ENCODE results near the gene HELZ. TPM values are rescaled to one million over a fixed set of nuclear protein-coding genes. Genes with fewer than 3 reads are reported as not detected.

The HELZ gene
- total and polyA plus RNA-seq, 2 donors (not counting 3 experiments of a cell fraction or from before 2014, with no cell fraction given): 8.0 to 47.3 TPM

- Histone ChIP-seq H3K4me1 (ENCODE audit: control insufficient read depth, extremely low read depth, insufficient read depth, low read length) (no peaks in the 10 kb centered on the region), H3K9me3 (replicated peaks; ENCODE audit: control insufficient read depth, insufficient read depth, low read length) (peaks cover 2% of the 10 kb centered on the region), H3K4me3 (replicated peaks in 1 of 3; ENCODE audit: insufficient read depth in 1 of 3, low read depth in 1 of 3, low read length in 3 of 3) (no peak overlapping the region), H2AFZ (ENCODE audit: low read depth, low read length) (no peak overlapping the region), H3K9me1 (replicated peaks; ENCODE audit: control insufficient read depth, extremely low read depth, insufficient read depth, low read length) (no peaks in the 10 kb centered on the region), H3K27ac (ENCODE audit: insufficient read depth, low read depth, low read length) (no peak overlapping the region), H3K9ac (replicated peaks; ENCODE audit: extremely low read depth, insufficient read depth, low read length) (no peak overlapping the region), H3K27me3 (ENCODE audit: control insufficient read depth in 2 of 2, insufficient read depth in 2 of 2, low read length in 2 of 2) (no peaks in the 10 kb centered on the region), H3K36me3 (ENCODE audit: control insufficient read depth in 2 of 2, extremely low read depth in 1 of 2, insufficient read depth in 2 of 2, low read length in 2 of 2) (no peaks in the 10 kb centered on the region), H3K79me2 (ENCODE audit: control insufficient read depth, insufficient read depth, low read length) (no peaks in the 10 kb centered on the region), H4K20me1 (replicated peaks; ENCODE audit: control insufficient read depth, extremely low read depth, insufficient read depth, low read length) (no peaks in the 10 kb centered on the region), H3K4me2 (ENCODE audit: insufficient read depth, low read length) (no peak overlapping the region)
- FAIRE-seq: no peak
- no peak for TF ChIP-seq MYC (IDR thresholded peaks at IDR 0.05; ENCODE audit: low read depth, low read length)
- dilution Hi-C loops (cut with MboI; ENCODE audit: extremely low pct_ligation_motif_present, low sequenced_read_pairs): no loop called here
- POLR2A ChIA-PET: no interaction called here
- intact Hi-C loops (cut with micrococcal nuclease): no loop called here
- no TSS peak for BruUV-seq (replicated peaks)
- no peak for DNase-seq (ENCODE audit: low read depth, low spot score)
- CTCF ChIA-PET: no interaction called here
These were observed 193.2 kb downstream of the HELZ start for GRCh38 chr17:67051837-67052236.

GRCh38 chr17:67051155-67051538 lies 193.8 kb downstream of the HELZ start:
- Histone ChIP-seq H4K20me1 (replicated peaks; ENCODE audit: control insufficient read depth, extremely low read depth, insufficient read depth, low read length) (no peaks in the 10 kb centered on the region), H3K9ac (replicated peaks; ENCODE audit: extremely low read depth, insufficient read depth, low read length) (no peak overlapping the region), H3K27me3 (ENCODE audit: control insufficient read depth in 2 of 2, insufficient read depth in 2 of 2, low read length in 2 of 2) (no peaks in the 10 kb centered on the region), H3K9me1 (replicated peaks; ENCODE audit: control insufficient read depth, extremely low read depth, insufficient read depth, low read length) (no peaks in the 10 kb centered on the region), H3K4me2 (ENCODE audit: insufficient read depth, low read length) (no peak overlapping the region), H3K4me3 (replicated peaks in 1 of 3; ENCODE audit: insufficient read depth in 1 of 3, low read depth in 1 of 3, low read length in 3 of 3) (no peak overlapping the region), H3K9me3 (replicated peaks; ENCODE audit: control insufficient read depth, insufficient read depth, low read length) (peaks cover 2% of the 10 kb centered on the region), H3K36me3 (ENCODE audit: control insufficient read depth in 2 of 2, extremely low read depth in 1 of 2, insufficient read depth in 2 of 2, low read length in 2 of 2) (no peaks in the 10 kb centered on the region), H2AFZ (ENCODE audit: low read depth, low read length) (no peak overlapping the region), H3K79me2 (ENCODE audit: control insufficient read depth, insufficient read depth, low read length) (no peaks in the 10 kb centered on the region), H3K4me1 (ENCODE audit: control insufficient read depth, extremely low read depth, insufficient read depth, low read length) (no peaks in the 10 kb centered on the region), H3K27ac (ENCODE audit: insufficient read depth, low read depth, low read length) (no peak overlapping the region)
- ChIA-PET POLR2A (no interaction called here), CTCF (no interaction called here)
- dilution Hi-C loops (cut with MboI; ENCODE audit: extremely low pct_ligation_motif_present, low sequenced_read_pairs) (no loop called here), intact Hi-C loops (cut with micrococcal nuclease) (no loop called here)
- TF ChIP-seq GATA2 (IDR thresholded peaks at IDR 0.05; ENCODE audit: insufficient read depth, insufficient read length, low read depth, low read length) (no peak), POLR2A (IDR thresholded peaks at IDR 0.05; ENCODE audit: low read depth, low read length) (no peak), MAX (IDR thresholded peaks at IDR 0.05; ENCODE audit: insufficient read depth, insufficient read length) (no peak), MYC (IDR thresholded peaks at IDR 0.05; ENCODE audit: low read depth, low read length) (no peak), JUN (IDR thresholded peaks at IDR 0.05; ENCODE audit: borderline replicate concordance, insufficient read depth, insufficient read length, low read depth) (no peak), EZH2 (IDR thresholded peaks at IDR 0.05; ENCODE audit: borderline replicate concordance, low read depth, low read length, severe bottlenecking) (no peak), CTCF (IDR thresholded peaks at IDR 0.05; ENCODE audit: extremely low read depth in 1 of 2, insufficient read depth in 1 of 2, low read depth in 1 of 2, low read length in 2 of 2) (no peak), POLR2AphosphoS5 (IDR thresholded peaks at IDR 0.05; ENCODE audit: insufficient read depth, low read depth, low read length) (no peak), FOS (IDR thresholded peaks at IDR 0.05; ENCODE audit: borderline replicate concordance, insufficient read depth, low read length) (no peak)
- no TSS peak for BruUV-seq (replicated peaks)
- no peak for FAIRE-seq
- no peak for DNase-seq (ENCODE audit: low read depth, low spot score)
